ENCODE results near the gene PILRA. TPM values are rescaled to one million over a fixed set of nuclear protein-coding genes. Genes with fewer than 3 reads are reported as not detected.

PILRA gene
- total and polyA plus RNA-seq, 2 of the 8 experiments (the other 6 are each of a cell fraction or from before 2014, with no cell fraction given) = 7.6 to 10.6 TPM

DNA sequence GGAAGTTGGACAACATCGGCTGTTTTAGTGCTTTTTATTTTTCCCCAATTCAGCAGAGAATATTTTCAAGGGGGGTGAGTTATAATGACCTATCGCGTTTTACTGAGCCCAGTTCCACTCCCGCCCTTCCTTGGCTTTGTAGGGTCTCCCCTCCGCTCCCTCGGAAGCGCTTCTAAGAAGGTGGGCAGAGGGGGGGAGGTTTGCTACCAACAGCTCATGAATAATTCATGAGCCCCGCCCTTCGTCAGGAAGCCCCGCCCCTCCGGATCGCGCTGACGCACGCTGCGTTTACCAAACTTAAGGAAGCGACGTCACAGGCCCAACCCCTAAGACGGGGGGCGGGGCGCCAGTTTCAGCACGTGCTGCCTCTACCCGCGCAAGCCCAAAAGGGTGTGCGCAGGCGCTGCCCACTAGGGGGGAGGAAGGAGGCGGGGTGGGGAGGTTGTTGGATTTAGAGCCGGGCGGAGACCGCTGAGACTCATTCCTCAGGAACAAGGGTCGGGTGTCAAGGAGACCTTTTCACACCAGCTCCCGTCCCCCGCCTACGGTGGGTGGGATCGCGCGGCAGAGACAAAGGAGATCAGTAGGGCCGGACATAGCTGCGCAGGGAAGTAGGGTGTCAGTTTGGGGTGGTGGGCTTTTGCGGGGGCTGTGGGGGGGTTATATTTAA lies 55.8 kb downstream of the PILRA start (continued):
- TF ChIP-seq SIRT6 (IDR thresholded peaks at IDR 0.05; ENCODE audit: low read length) (no peak), CEBPB (IDR thresholded peaks at IDR 0.05; ENCODE audit: low read depth, low read length) (no peak), KDM4A (IDR thresholded peaks at IDR 0.05; ENCODE audit: low read depth, low read length, severe bottlenecking) (no peak), RAD21 (IDR thresholded peaks at IDR 0.05 in 1 of 2, conservative IDR thresholded peaks at IDR 0.05 in 1 of 2; ENCODE audit: low read depth in 2 of 2, low read length in 2 of 2) (no peak), FOSL1 (IDR thresholded peaks at IDR 0.05; ENCODE audit: insufficient read depth, low read depth, low read length) (no peak), ZNF274 (IDR thresholded peaks at IDR 0.05; ENCODE audit: borderline replicate concordance, extremely low read depth, low read length) (no peak), POLR2AphosphoS5 (IDR thresholded peaks at IDR 0.05; ENCODE audit: low read depth, low read length) (peak; percentile 95), CHD2 (IDR thresholded peaks at IDR 0.05; ENCODE audit: low read length) (no peak), GABPA (IDR thresholded peaks at IDR 0.05; ENCODE audit: borderline replicate concordance, insufficient read depth, low read length) (no peak), GTF2F1 (IDR thresholded peaks at IDR 0.05; ENCODE audit: borderline replicate concordance, low read depth, low read length) (0 out of 2 replicates have a peak, but pooled peaks have one; percentile 46), EGR1 (IDR thresholded peaks at IDR 0.05; ENCODE audit: borderline replicate concordance, low read depth, low read length) (no peak), NANOG (IDR thresholded peaks at IDR 0.05; ENCODE audit: insufficient read depth, low read depth, low read length, poor library complexity, severe bottlenecking) (no peak), BACH1 (IDR thresholded peaks at IDR 0.05; ENCODE audit: low read length) (no peak), RNF2 (IDR thresholded peaks at IDR 0.05; ENCODE audit: borderline replicate concordance, low read depth, low read length, missing control alignments, poor library complexity, severe bottlenecking) (no peak), RFX5 (IDR thresholded peaks at IDR 0.05; ENCODE audit: borderline replicate concordance, low read depth, low read length) (no peak), TBP (IDR thresholded peaks at IDR 0.05; ENCODE audit: low read depth, low read length) (peak; percentile 91), EP300 (IDR thresholded peaks at IDR 0.05; ENCODE audit: borderline replicate concordance in 1 of 2, low read depth in 2 of 2, low read length in 2 of 2) (peak in 1 of 2 experiments; percentile 40; a peak in 1 of 3 replicates), USF2 (IDR thresholded peaks at IDR 0.05; ENCODE audit: low read length) (peak; percentile 84), SUZ12 (IDR thresholded peaks at IDR 0.05; ENCODE audit: low read length) (no peak), MAX (IDR thresholded peaks at IDR 0.05) (peak; percentile 98), POU5F1 (IDR thresholded peaks at IDR 0.05; ENCODE audit: low read depth, low read length) (no peak), PHF8 (conservative IDR thresholded peaks at IDR 0.05; ENCODE audit: low read depth, low read length) (peak; percentile 58), KDM5A (IDR thresholded peaks at IDR 0.05; ENCODE audit: low read length) (no peak)
